Activated CD8-positive, alpha-beta T cell treated with anti-CD3 and anti-CD28 coated beads, Interleukin-2, amount 10 ng/mL, durations not matched to agents 7 days and 5 days (primary cell): ENCODE results near the gene PDE6A. TPM values are rescaled to one million over a fixed set of nuclear protein-coding genes. Genes with fewer than 3 reads are reported as not detected.
"Not testable (repeated sequence)": the region's sequence is repeated elsewhere in the genome, so short reads cannot be mapped to it uniquely, and the experiment has no call there.

Source experiments
- ATAC-seq: fragments of 150-1000 bp; cut with Tn5 transposase; one replicate; pipeline ENCODE4 v1.10.0; 2021; ENCODE audit warnings: moderate library complexity
- CTCF ChIA-PET: fragments of 350-600 bp; sonication (Branson Sonifier 250); formaldehyde crosslinking; loops from one replicate; lab custom pipeline; 2021; ENCODE audit warnings: antibody characterized with exemption; lab: Charles Lee
- POLR2A ChIA-PET: fragments of 350-600 bp; sonication (Branson Sonifier 250); formaldehyde crosslinking; loops from one replicate; lab custom pipeline; 2021; ENCODE audit warnings: antibody characterized with exemption; lab: Charles Lee
- DNase-seq: peaks from one replicate; pipeline ENCODE4 v3.0.0-alpha.2; 2020
- H3K27ac Mint-ChIP-seq: one replicate; pipeline ENCODE4 v1.8.0; 2021; ENCODE audit warnings: mild to moderate bottlenecking, mixed read lengths
- H3K27me3 Mint-ChIP-seq: one replicate; pipeline ENCODE4 v1.8.0; 2021; ENCODE audit warnings: low read depth, mixed read lengths
- H3K36me3 Mint-ChIP-seq: one replicate; pipeline ENCODE4 v1.8.0; 2021; ENCODE audit warnings: low read depth, mixed read lengths
- H3K4me1 Mint-ChIP-seq: one replicate; pipeline ENCODE4 v1.8.0; 2021; ENCODE audit warnings: low read depth, mixed read lengths
- H3K4me3 Mint-ChIP-seq: one replicate; pipeline ENCODE4 v1.8.0; 2021; ENCODE audit warnings: mild to moderate bottlenecking, mixed read lengths
- H3K9me3 Mint-ChIP-seq: one replicate; pipeline ENCODE4 v1.8.0; 2022; ENCODE audit warnings: mixed read lengths; ENCODE audit not compliant: insufficient read depth
- total RNA-seq, 2 experiments: library from RNA; stranded (reverse); gene quantifications; one replicate each; pipeline ENCODE4 v1.2.3, GENCODE V29; 2021

Gene PDE6A
- total RNA-seq, 2 experiments from 2014 or later: not detected

DNA sequence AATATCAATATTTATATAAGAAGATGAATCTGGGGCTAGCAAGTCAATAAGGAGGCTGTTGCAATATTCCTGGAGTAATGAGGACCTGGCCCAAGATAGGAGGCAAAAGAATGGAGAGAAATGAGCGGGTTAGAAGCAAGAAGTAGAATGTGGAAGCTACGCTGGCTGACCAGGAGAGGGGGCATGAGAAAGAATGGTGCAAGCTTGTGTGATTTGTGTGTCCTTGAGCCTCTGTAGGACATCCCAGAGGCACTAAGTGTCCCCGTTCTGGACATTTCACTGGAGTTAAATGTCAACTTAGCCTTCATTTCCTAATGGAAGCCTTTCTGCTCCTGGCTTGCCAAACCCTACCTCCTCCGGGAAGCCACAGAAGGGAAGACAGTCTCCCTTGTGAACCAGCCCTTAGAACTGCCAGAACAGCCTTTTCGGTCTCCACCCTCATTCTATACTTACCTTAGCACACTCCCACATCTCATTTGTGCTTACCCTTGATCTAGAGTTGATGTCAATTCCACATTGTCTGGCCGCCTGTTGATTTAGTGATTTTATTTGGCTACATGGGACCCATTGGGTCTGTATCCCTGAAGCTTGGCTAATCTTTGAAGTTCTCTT is 6.7 kb upstream of the PDE6A start:
- POLR2A ChIA-PET: no interaction called here
- H3K4me3 Mint-ChIP-seq: no peak overlapping the region
- H3K36me3 Mint-ChIP-seq: no peaks in the 10 kb centered on the region
- no peaks in the 10 kb centered on the region for H3K9me3 Mint-ChIP-seq
- CTCF ChIA-PET: interaction anchor here (1.1 to 3.5 kb wide), 2 partner anchors 8 to 40 kb away, joined by 7 to 25 read pairs; partner anchors contain the start of gene SLC26A2
- peaks cover 2% of the 10 kb centered on the region for H3K4me1 Mint-ChIP-seq
- H3K27me3 Mint-ChIP-seq: peaks cover 6% of the 10 kb centered on the region
- DNase-seq: no peak
- H3K27ac Mint-ChIP-seq: no peak overlapping the region
- no peak for ATAC-seq

- H3K36me3 Mint-ChIP-seq: no peaks in the 10 kb centered on the region
- H3K4me3 Mint-ChIP-seq: no peak overlapping the region
- DNase-seq (no peak), ATAC-seq (no peak)
- H3K4me1 Mint-ChIP-seq: no peaks in the 10 kb centered on the region
- ChIA-PET POLR2A (no interaction called here), CTCF (interaction anchor here (1.1 to 3.5 kb wide), 2 partner anchors 10 to 13 kb away, joined by 4 to 25 read pairs; partner anchors contain the start of gene SLC26A2)
- H3K27ac Mint-ChIP-seq: no peak overlapping the region
- H3K9me3 Mint-ChIP-seq: no peaks in the 10 kb centered on the region
- peaks cover 11% of the 10 kb centered on the region for H3K27me3 Mint-ChIP-seq
These were observed 4.4 kb upstream of the PDE6A start for GRCh38 chr5:149948993-149949392.

- POLR2A ChIA-PET: no interaction called here
- H3K27ac Mint-ChIP-seq: no peak overlapping the region
- DNase-seq (no peak), ATAC-seq (no peak)
- no peaks in the 10 kb centered on the region for H3K36me3 Mint-ChIP-seq
- no peaks in the 10 kb centered on the region for H3K9me3 Mint-ChIP-seq
- peaks cover 16% of the 10 kb centered on the region for H3K27me3 Mint-ChIP-seq
- CTCF ChIA-PET: no interaction called here
- no peaks in the 10 kb centered on the region for H3K4me1 Mint-ChIP-seq
- no peak overlapping the region for H3K4me3 Mint-ChIP-seq
These were observed 1.5 kb upstream of the PDE6A start for GRCh38 chr5:149946118-149946517.

- POLR2A ChIA-PET, ATAC-seq, H3K36me3 Mint-ChIP-seq, H3K4me3 Mint-ChIP-seq, CTCF ChIA-PET, H3K27ac Mint-ChIP-seq, H3K4me1 Mint-ChIP-seq, DNase-seq, H3K9me3 Mint-ChIP-seq: not testable (repeated sequence)
- peaks cover 13% of the 10 kb centered on the region for H3K27me3 Mint-ChIP-seq
These were observed 1.2 kb downstream of the PDE6A start for GRCh38 chr5:149943177-149943949.

DNA sequence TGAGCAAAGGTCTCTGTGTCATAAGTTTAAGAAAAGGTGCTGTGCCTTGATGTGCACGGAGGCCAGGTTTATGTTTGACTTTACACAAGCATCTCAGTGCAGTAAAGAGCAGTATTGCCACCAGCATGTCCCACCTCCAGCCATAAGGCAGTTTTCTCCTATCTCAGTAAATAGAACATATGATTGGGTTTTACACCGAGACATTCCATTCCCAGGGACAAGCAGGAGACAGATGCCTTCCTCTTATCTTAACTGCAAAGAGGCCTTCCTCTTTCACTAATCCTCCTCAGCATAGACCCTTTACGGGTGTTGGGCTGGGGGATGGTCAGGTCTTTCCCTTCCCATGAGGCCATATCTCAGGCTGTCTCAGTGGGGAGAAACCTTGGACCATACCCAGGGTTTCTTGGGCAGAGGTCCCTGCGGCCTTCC is 1.8 kb downstream of the PDE6A start:
- H3K4me3 Mint-ChIP-seq, DNase-seq, H3K9me3 Mint-ChIP-seq, ATAC-seq, POLR2A ChIA-PET, H3K36me3 Mint-ChIP-seq, CTCF ChIA-PET, H3K4me1 Mint-ChIP-seq, H3K27ac Mint-ChIP-seq: not testable (repeated sequence)
- peaks cover 13% of the 10 kb centered on the region for H3K27me3 Mint-ChIP-seq

- Mint-ChIP-seq H3K36me3 (no peaks in the 10 kb centered on the region), H3K27me3 (peaks cover 16% of the 10 kb centered on the region), H3K4me3 (no peak overlapping the region), H3K4me1 (no peaks in the 10 kb centered on the region), H3K27ac (no peak overlapping the region), H3K9me3 (no peaks in the 10 kb centered on the region)
- ATAC-seq (no peak), DNase-seq (no peak)
- ChIA-PET POLR2A (no interaction called here), CTCF (interaction anchor here (1.0 kb wide), 1 partner anchor 38 kb away, joined by 3 read pairs; no protein-coding TSS in a partner anchor)
These were observed 2.4 kb downstream of the PDE6A start for GRCh38 chr5:149942199-149942598.

- Mint-ChIP-seq H3K27me3 (peaks cover 19% of the 10 kb centered on the region), H3K4me3 (no peak overlapping the region), H3K27ac (no peak overlapping the region), H3K36me3 (no peaks in the 10 kb centered on the region), H3K9me3 (no peaks in the 10 kb centered on the region), H3K4me1 (no peaks in the 10 kb centered on the region)
- DNase-seq (no peak), ATAC-seq (no peak)
- ChIA-PET CTCF (interaction anchor here (1.0 kb wide), 1 partner anchor 39 kb away, joined by 3 read pairs; no protein-coding TSS in a partner anchor), POLR2A (no interaction called here)
These were observed 2.8 kb downstream of the PDE6A start for GRCh38 chr5:149941795-149942194.

DNA sequence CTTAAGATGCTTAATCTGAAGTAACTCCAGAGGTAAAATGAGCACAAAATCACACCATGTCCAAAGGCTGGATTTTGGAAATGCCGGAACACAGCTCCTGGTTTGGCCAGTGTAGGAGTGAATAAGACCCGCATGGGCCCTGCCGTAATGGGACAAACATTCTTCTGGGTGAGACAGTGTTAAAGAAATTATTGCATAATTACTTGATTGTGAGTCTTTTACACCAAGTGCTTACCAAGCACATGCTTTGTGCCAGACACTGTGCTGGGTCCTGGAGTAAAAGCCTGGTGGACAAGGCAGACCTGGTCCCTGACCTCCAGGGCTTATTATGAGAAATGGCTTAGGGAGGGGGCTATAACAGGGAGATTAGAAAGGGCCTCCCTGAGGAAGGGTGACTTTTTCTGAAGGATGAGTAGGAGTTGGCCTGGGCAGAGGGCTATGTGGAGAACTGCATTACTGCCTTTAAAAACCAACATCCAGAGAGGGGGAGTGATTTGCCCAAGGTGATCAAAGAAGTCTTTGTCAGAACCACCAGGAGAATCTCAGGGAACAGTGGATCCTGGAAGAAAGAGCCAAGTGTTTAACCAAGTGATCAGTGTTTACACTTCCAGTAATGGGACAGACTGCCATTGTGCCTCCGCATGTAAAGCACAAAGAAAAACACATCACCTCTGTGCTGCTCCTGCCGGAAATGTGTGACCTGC is 3.5 kb downstream of the PDE6A start:
- Mint-ChIP-seq H3K36me3 (no peaks in the 10 kb centered on the region), H3K4me3 (no peak overlapping the region), H3K27ac (no peak overlapping the region), H3K27me3 (peaks cover 20% of the 10 kb centered on the region), H3K4me1 (no peaks in the 10 kb centered on the region), H3K9me3 (no peaks in the 10 kb centered on the region)
- no peak for DNase-seq
- ChIA-PET CTCF (interaction anchor here (1.0 kb wide), 1 partner anchor 39 kb away, joined by 3 read pairs; no protein-coding TSS in a partner anchor), POLR2A (no interaction called here)
- no peak for ATAC-seq

DNA sequence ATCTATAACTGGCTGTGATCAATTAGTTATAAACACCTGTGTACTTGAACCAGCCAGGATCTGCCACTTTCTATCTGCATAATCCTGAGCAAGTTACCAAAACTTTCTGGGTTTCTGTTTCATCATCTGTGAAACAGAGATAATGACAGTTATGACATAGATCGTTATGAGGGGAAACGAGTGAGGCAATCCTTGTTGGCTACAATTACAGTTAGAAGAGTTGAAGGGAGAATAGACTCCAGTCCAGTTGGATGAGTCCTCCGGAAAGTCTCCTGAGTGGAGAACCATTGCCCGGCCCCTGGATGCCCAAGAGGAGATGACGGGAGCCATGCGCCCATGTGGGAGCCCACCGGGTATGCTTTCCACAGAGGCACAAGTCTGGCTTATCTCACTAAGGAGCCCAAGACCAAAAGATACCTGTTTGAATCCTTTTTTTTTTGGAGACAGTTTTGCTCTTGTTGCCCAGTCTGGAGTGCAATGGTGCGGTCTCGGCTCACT is 4.5 kb downstream of the PDE6A start:
- ATAC-seq: no peak
- DNase-seq: no peak
- Mint-ChIP-seq H3K36me3 (no peaks in the 10 kb centered on the region), H3K4me1 (no peaks in the 10 kb centered on the region), H3K27ac (no peak overlapping the region), H3K4me3 (no peak overlapping the region), H3K27me3 (peaks cover 25% of the 10 kb centered on the region), H3K9me3 (no peaks in the 10 kb centered on the region)
- POLR2A ChIA-PET: no interaction called here
- CTCF ChIA-PET: interaction anchor here (1.2 kb wide), 1 partner anchor 19 kb away, joined by 4 read pairs; no protein-coding TSS in a partner anchor

- DNase-seq (no peak), ATAC-seq (no peak)
- Mint-ChIP-seq H3K36me3 (no peaks in the 10 kb centered on the region), H3K4me3 (no peak overlapping the region), H3K4me1 (no peaks in the 10 kb centered on the region), H3K27me3 (peaks cover 26% of the 10 kb centered on the region), H3K9me3 (no peaks in the 10 kb centered on the region), H3K27ac (no peak overlapping the region)
- CTCF ChIA-PET: interaction anchor here (1.2 kb wide), 1 partner anchor 20 kb away, joined by 4 read pairs; no protein-coding TSS in a partner anchor
- POLR2A ChIA-PET: no interaction called here
These were observed 5.0 kb downstream of the PDE6A start for GRCh38 chr5:149939546-149939945.

DNA sequence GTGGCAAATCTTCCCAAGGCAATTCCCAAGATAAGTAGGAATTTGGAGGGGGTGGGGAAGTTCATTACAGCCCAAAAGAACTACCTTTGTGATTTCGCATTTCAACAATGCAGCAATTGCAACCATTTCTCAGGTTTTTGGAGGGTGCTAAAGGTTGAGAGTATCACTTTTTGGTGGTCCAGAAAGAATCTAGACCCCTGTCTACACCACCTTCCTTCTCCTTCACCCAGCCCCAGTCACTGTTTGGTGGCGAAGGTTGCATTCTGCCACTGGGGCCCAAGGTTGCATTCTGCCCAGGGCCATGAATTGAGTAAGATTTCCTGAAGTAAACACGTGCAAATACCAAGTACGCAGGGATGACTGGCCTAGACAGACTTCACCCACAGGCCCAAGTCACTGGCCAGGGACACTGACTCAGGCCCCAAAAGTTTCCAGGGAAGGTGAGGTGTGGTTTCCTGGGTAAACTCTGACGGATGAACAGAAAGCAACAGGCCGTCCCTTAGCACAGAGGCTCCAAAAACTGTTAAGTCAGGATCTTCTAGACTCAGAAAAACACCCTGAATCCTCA is 5.7 kb downstream of the PDE6A start:
- H3K27me3 Mint-ChIP-seq: peaks cover 28% of the 10 kb centered on the region
- no peak for ATAC-seq
- H3K4me1 Mint-ChIP-seq: no peaks in the 10 kb centered on the region
- CTCF ChIA-PET: interaction anchor here (1.2 kb wide), 1 partner anchor 20 kb away, joined by 4 read pairs; no protein-coding TSS in a partner anchor
- no peak for DNase-seq
- POLR2A ChIA-PET: no interaction called here
- no peak overlapping the region for H3K27ac Mint-ChIP-seq
- H3K36me3 Mint-ChIP-seq: no peaks in the 10 kb centered on the region
- H3K9me3 Mint-ChIP-seq: no peaks in the 10 kb centered on the region
- H3K4me3 Mint-ChIP-seq: no peak overlapping the region
